Caco-2 (cell line): Measurements from ENCODE around the gene ARMC2. TPM values are rescaled to one million over a fixed set of nuclear protein-coding genes. Genes with fewer than 3 reads are reported as not detected.

ENCODE experiments used
- BruUV-seq: library from RNA; stranded (reverse); fragments of 400-500 nt; replicated peaks from 2 replicates; lab custom pipeline; 2021; lab: Mats Ljungman, UMichigan
- CTCF ChIA-PET: fragments of 300-600 bp; sonication (Branson Sonifier 250); formaldehyde crosslinking; loops from one replicate; lab custom pipeline; 2022; ENCODE audit warnings: antibody characterized with exemption; lab: Charles Lee
- POLR2A ChIA-PET: fragments of 300-600 bp; sonication (Branson Sonifier 250); formaldehyde crosslinking; loops from one replicate; lab custom pipeline; 2022; ENCODE audit warnings: antibody characterized with exemption; lab: Charles Lee
- DNase-seq, 2 experiments: peaks; one replicate each; pipeline versions ENCODE4 v3.0.0 to v3.0.0-alpha.2; 2020 to 2022
- H3K27me3 ChIP-seq: replicated peaks from 2 replicates; pipeline ENCODE4 v1.6.0; 2011; ENCODE audit warnings: low read length; ENCODE audit not compliant: control insufficient read depth, insufficient read depth
- H3K36me3 ChIP-seq: 2 replicates; pipeline ENCODE4 v1.5.1; 2011; ENCODE audit warnings: low read length; ENCODE audit not compliant: control insufficient read depth, insufficient read depth
- H3K4me1 ChIP-seq: fragments of 250-450 bp; sonication (Bioruptor Pico); 2 replicates; pipeline ENCODE4 v1.5.1; 2020; ENCODE audit warnings: mild to moderate bottlenecking
- H3K4me3 ChIP-seq: 2 replicates; pipeline ENCODE4 v1.5.1; 2011; ENCODE audit warnings: low read depth, mild to moderate bottlenecking, control low read depth, low read length
- H3K9me3 ChIP-seq: fragments of 250-450 bp; sonication (Bioruptor Pico); 2 replicates; pipeline ENCODE4 v1.5.1; 2020; ENCODE audit warnings: mild to moderate bottlenecking, moderate library complexity
- H3K27ac Mint-ChIP-seq: one replicate; pipeline ENCODE4 v1.8.0; 2022; ENCODE audit warnings: mixed read lengths; ENCODE audit not compliant: unreplicated experiment
- H3K27me3 Mint-ChIP-seq: one replicate; pipeline ENCODE4 v1.8.0; 2022; ENCODE audit warnings: mixed read lengths; ENCODE audit not compliant: insufficient read depth, unreplicated experiment
- H3K36me3 Mint-ChIP-seq: one replicate; pipeline ENCODE4 v1.8.0; 2022; ENCODE audit warnings: mild to moderate bottlenecking, mixed read lengths; ENCODE audit not compliant: insufficient read depth, unreplicated experiment
- H3K4me1 Mint-ChIP-seq: one replicate; pipeline ENCODE4 v1.8.0; 2022; ENCODE audit warnings: low read depth, mixed read lengths; ENCODE audit not compliant: unreplicated experiment
- H3K4me3 Mint-ChIP-seq: one replicate; pipeline ENCODE4 v1.8.0; 2022; ENCODE audit warnings: mild to moderate bottlenecking, moderate library complexity, mixed read lengths; ENCODE audit not compliant: unreplicated experiment
- H3K9me3 Mint-ChIP-seq: one replicate; pipeline ENCODE4 v1.8.0; 2022; ENCODE audit warnings: mixed read lengths; ENCODE audit not compliant: unreplicated experiment
- intact Hi-C: fragments of 100-400 bp; cut with micrococcal nuclease; formaldehyde crosslinking; loops from one replicate; pipeline ENCODE4 v1.10.0; 2022; ENCODE audit not compliant: unreplicated experiment
- total RNA-seq: library from RNA; stranded (reverse); gene quantifications from 2 replicates; pipeline ENCODE4 v1.2.3, GENCODE V29; 2022
- TF ChIP-seq, protein P1 (sequence below), 2 experiments: fragments of 200-600 bp in 1 of 2; IDR thresholded peaks; 1 replicate in 1 of 2; 2 replicates in 1 of 2; pipeline versions ENCODE4 v1.5.1 to v1.8.0; 2011 to 2022; ENCODE audit warnings: antibody characterized with exemption in 1 of 2, control low read depth in 1 of 2, inconsistent platforms in 1 of 2, low read depth in 1 of 2, low read length in 1 of 2, mild to moderate bottlenecking in 1 of 2, moderate library complexity in 1 of 2; ENCODE audit not compliant: insufficient read depth in 1 of 2, severe bottlenecking in 1 of 2, unreplicated experiment in 1 of 2

Gene ARMC2
- total RNA-seq, 1 experiment from 2014 or later = 7.8 TPM

DNA sequence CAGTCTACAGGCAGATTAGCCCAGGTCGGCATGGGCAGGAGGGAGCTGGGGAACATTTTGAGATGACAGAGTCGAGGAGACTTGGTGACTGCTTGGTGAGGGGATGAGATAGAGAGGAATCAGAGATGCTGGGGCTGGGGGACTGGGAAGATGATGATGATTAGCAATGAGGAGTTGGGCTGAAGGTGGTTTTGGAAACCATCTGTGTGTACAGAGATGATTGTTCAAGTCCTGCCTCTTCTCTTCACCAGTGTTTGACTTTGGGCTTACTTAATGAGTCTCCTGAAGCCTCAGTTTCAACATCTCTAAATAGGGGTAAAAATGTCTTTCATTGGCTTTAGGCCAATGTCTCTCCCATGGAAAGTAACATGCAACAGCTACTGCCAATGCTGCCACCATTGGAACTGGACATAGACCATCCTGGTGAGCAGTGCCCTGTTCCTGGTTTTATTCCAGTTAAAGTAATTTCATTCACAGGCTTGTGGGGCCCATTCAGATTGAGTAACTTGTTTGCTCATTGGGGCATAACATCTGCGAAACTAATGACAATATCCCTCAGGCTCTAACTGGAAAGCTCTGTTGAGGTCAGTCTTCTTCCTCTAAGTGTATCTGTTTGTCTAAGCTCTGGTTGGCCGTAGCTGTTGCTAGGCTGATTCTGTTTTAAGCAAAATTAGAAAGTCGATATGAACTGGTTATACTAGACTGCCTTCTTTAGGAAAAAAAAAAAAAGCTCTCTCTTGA lies 99.1 kb downstream of the ARMC2 start:
- H3K27ac Mint-ChIP-seq = no peak overlapping the region
- no peak overlapping the region for H3K4me3 Mint-ChIP-seq
- Histone ChIP-seq H3K36me3 (no peaks in the 10 kb centered on the region), H3K4me3 (no peak overlapping the region), H3K27me3 (no peaks in the 10 kb centered on the region), H3K4me1 (peaks cover 19% of the 10 kb centered on the region), H3K9me3 (no peaks in the 10 kb centered on the region)
- no peak for DNase-seq
- TF ChIP-seq, protein P1, sequence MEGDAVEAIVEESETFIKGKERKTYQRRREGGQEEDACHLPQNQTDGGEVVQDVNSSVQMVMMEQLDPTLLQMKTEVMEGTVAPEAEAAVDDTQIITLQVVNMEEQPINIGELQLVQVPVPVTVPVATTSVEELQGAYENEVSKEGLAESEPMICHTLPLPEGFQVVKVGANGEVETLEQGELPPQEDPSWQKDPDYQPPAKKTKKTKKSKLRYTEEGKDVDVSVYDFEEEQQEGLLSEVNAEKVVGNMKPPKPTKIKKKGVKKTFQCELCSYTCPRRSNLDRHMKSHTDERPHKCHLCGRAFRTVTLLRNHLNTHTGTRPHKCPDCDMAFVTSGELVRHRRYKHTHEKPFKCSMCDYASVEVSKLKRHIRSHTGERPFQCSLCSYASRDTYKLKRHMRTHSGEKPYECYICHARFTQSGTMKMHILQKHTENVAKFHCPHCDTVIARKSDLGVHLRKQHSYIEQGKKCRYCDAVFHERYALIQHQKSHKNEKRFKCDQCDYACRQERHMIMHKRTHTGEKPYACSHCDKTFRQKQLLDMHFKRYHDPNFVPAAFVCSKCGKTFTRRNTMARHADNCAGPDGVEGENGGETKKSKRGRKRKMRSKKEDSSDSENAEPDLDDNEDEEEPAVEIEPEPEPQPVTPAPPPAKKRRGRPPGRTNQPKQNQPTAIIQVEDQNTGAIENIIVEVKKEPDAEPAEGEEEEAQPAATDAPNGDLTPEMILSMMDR (IDR thresholded peaks at IDR 0.05; ENCODE audit: insufficient read depth in 1 of 2, low read depth in 1 of 2, low read length in 1 of 2, severe bottlenecking in 1 of 2, unreplicated experiment in 1 of 2) = no peak
- ChIA-PET CTCF (no interaction called here), POLR2A (interaction anchor here (0.6 kb wide), 1 partner anchor 9 kb away, joined by 3 read pairs; no protein-coding TSS in a partner anchor)
- intact Hi-C loops = no loop called here
- H3K4me1 Mint-ChIP-seq = peaks cover 7% of the 10 kb centered on the region
- no peaks in the 10 kb centered on the region for H3K36me3 Mint-ChIP-seq
- no peaks in the 10 kb centered on the region for H3K9me3 Mint-ChIP-seq
- no peaks in the 10 kb centered on the region for H3K27me3 Mint-ChIP-seq
- BruUV-seq = no TSS peak

DNA sequence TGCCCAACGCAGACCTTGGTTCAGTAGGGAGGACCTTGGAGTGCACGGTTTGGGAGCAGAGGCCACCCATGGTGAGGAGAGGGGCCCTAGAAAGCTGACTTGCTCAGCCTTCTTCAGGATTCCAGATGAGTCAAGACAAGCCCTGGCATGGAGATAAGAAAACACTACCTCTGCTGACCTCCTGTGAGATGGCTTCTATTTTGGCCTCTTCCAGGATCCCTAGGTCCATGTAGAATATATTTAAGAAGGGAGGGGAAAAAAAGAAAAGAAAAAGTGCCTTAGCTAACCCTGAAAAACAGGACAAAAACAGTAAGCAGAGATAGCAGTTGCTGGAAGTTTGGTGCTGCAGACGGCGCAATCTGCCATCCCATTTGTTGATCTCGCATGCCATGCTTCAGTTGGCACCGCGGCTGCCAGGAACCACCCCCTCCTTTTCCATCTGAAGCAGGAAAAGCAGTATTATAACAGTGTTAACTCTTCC lies 100.0 kb downstream of the ARMC2 start:
- Mint-ChIP-seq H3K4me3 (no peak overlapping the region), H3K27ac (no peak overlapping the region), H3K4me1 (peaks cover 7% of the 10 kb centered on the region), H3K36me3 (no peaks in the 10 kb centered on the region), H3K27me3 (no peaks in the 10 kb centered on the region), H3K9me3 (no peaks in the 10 kb centered on the region)
- TF ChIP-seq, protein P1 (IDR thresholded peaks at IDR 0.05; ENCODE audit: insufficient read depth in 1 of 2, low read depth in 1 of 2, low read length in 1 of 2, severe bottlenecking in 1 of 2, unreplicated experiment in 1 of 2) = no peak
- Histone ChIP-seq H3K4me3 (no peak overlapping the region), H3K9me3 (no peaks in the 10 kb centered on the region), H3K27me3 (no peaks in the 10 kb centered on the region), H3K36me3 (no peaks in the 10 kb centered on the region), H3K4me1 (peaks cover 15% of the 10 kb centered on the region)
- CTCF ChIA-PET = no interaction called here
- DNase-seq = no peak
- intact Hi-C loops = no loop called here
- POLR2A ChIA-PET = interaction anchor here (0.6 kb wide), 1 partner anchor 10 kb away, joined by 3 read pairs; no protein-coding TSS in a partner anchor
- no TSS peak for BruUV-seq

DNA sequence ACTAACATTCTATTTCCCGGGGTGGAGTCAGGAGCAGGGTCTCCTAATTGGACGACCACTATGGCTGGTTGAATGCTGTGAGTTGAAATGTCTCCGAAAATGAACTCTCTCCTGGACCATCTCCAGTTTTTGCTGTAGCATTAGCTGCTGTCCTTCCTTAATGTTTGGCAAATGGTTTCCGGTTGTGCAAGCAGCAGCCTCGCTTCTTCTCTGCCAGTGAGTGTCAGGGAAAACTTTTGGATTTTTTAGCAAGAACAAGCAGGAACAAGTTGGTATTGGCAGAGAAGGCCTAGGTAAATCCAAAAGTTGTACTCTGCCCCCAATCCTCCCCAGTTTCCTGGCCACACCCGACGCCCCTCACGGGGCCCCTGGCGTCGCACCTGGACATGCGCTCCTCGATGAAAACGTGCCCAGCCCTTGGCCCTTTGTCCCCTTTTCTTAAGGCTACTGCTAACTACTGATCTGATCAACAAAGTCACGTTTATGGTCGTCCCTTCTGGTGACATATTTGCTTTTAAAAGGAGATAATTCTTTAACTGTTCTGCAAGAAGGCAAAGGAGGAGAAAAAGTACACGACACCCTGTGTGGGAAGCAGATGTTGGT lies 103.2 kb downstream of the ARMC2 start:
- peak in 1 of 2 experiments; percentile 17 for DNase-seq
- intact Hi-C loops = loop anchor here (2.0 kb wide), 1 partner anchor 47 kb away; no protein-coding TSS in a partner anchor
- BruUV-seq = no TSS peak
- H3K27me3 ChIP-seq = no peaks in the 10 kb centered on the region
- no peak overlapping the region for H3K4me3 ChIP-seq
- peaks cover 15% of the 10 kb centered on the region for H3K4me1 ChIP-seq
- H3K9me3 ChIP-seq = no peaks in the 10 kb centered on the region
- H3K4me3 Mint-ChIP-seq = no peak overlapping the region
- no peak overlapping the region for H3K27ac Mint-ChIP-seq
- H3K4me1 Mint-ChIP-seq = peaks cover 7% of the 10 kb centered on the region
- H3K36me3 ChIP-seq = no peaks in the 10 kb centered on the region
- POLR2A ChIA-PET = no interaction called here
- TF ChIP-seq, protein P1 (IDR thresholded peaks at IDR 0.05; ENCODE audit: insufficient read depth in 1 of 2, low read depth in 1 of 2, low read length in 1 of 2, severe bottlenecking in 1 of 2, unreplicated experiment in 1 of 2) = no peak
- H3K36me3 Mint-ChIP-seq = no peaks in the 10 kb centered on the region
- no peaks in the 10 kb centered on the region for H3K9me3 Mint-ChIP-seq
- H3K27me3 Mint-ChIP-seq = no peaks in the 10 kb centered on the region
- CTCF ChIA-PET = no interaction called here
